ENCODE results near the gene TPCN2.

TPCN2 gene

DNA sequence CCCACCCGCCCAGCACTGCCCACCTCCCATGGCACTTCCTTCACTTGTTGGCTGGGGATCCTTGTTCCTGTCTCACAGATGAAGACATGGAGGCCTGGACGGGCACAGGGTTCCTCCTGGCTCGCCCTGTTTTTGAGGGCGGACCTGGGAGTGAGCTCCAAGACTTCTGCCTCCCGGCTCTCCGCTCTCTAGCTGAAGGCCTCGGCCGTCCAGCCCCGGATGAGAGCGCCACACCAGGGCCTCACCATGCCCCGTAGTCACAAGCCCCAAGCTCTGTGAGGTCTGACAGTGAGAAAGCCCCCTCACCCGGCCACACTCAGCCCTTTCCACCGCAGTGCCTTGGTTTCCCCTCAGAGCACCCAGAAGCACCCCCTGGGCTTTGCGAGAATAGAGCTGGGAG lies 9.1 kb downstream of the TPCN2 start:
- H3K36me3 Mint-ChIP-seq, result no peaks in the 10 kb centered on the region
- H3K4me3 Mint-ChIP-seq, result no peak overlapping the region
- peaks cover 3% of the 10 kb centered on the region for H3K4me1 Mint-ChIP-seq
- no peaks in the 10 kb centered on the region for H3K9me3 Mint-ChIP-seq
- H3K27me3 Mint-ChIP-seq, result no peaks in the 10 kb centered on the region
- H3K27ac Mint-ChIP-seq, result no peak overlapping the region

DNA sequence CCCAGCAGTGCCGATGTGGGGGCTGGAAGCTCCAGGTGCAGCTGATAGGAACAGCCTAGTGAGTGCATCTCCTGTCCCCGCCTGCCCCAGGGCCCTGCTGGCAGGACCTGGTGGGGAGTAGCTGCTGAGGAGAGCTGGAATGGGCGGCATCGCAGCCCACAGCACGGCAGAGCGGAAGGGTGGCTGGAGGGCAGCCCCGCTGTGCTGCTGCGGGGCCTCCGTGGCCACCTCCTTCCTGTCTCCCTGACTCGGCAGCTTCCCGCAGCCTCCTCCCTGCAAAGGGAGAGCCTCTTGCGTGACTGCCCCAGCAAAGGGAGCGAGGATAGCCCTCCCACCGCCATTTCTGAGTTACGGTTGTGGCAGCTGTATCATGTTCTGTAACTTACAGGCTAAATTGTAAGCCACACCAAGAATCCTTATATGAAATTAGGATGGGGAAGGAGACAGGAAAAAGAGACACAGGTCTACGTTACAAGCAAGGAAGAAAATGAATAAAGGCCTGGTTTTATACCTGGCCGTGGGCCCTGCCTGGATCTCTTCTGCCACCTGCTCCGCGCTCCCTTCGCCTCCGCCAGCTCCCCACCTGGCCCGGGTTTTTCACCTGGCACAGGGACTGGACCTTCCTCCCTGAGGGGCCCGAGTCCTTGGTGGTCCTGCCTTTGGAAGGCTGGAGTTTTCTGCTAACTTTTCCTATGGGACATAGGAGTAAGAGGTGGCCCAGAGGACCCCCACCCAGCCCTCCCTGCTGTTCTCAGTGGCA lies 10.0 kb downstream of the TPCN2 start:
- H3K4me3 Mint-ChIP-seq, result no peak overlapping the region
- H3K27ac Mint-ChIP-seq, result no peak overlapping the region
- H3K9me3 Mint-ChIP-seq, result no peaks in the 10 kb centered on the region
- no peaks in the 10 kb centered on the region for H3K36me3 Mint-ChIP-seq
- H3K4me1 Mint-ChIP-seq, result peaks cover 3% of the 10 kb centered on the region
- no peaks in the 10 kb centered on the region for H3K27me3 Mint-ChIP-seq

DNA sequence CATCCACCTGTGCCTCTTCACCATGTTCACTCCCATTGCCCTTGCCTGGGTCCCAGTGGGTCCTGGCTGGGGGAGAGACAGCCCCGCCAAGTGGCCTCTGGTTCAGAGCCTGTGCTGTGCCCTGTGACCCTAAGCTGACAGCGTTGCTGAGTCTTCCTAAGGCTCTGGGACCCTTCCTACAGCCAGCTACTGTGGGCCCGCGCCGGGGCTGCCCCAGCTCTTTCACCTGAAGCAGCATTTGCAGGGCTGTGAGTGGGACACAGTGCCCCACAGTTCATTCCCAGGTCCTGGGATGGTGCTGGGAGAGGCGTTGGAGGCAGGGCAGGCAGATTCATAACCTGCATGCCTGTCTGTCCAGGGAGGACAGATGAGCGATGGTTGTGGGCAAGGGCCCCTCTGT lies 10.7 kb downstream of the TPCN2 start:
- H3K27ac Mint-ChIP-seq, result no peak overlapping the region
- no peaks in the 10 kb centered on the region for H3K36me3 Mint-ChIP-seq
- H3K4me3 Mint-ChIP-seq, result no peak overlapping the region
- peaks cover 3% of the 10 kb centered on the region for H3K4me1 Mint-ChIP-seq
- H3K9me3 Mint-ChIP-seq, result no peaks in the 10 kb centered on the region
- no peaks in the 10 kb centered on the region for H3K27me3 Mint-ChIP-seq

DNA sequence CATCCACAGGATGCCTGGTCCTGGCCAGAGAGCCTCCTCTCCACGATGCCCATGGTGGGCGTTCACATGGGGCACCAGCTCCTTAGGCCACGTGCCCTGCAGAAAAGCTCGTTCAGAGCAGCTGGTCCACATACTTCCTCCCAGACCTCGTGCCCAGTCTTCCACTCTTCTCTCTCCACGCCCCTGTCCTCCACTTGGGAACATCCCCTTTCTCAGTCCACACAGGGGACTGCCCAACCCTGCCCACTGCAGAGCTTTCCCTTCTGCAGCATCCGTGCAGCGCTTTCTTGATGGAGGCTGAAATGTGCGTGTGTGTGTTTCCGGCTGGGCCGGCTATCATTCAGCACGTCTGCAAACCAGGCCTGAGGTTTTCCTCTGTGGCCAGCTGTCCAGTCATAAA lies 11.3 kb downstream of the TPCN2 start:
- Mint-ChIP-seq H3K4me1 (peaks cover 3% of the 10 kb centered on the region), H3K27me3 (no peaks in the 10 kb centered on the region), H3K9me3 (no peaks in the 10 kb centered on the region), H3K36me3 (no peaks in the 10 kb centered on the region), H3K27ac (no peak overlapping the region), H3K4me3 (no peak overlapping the region)

DNA sequence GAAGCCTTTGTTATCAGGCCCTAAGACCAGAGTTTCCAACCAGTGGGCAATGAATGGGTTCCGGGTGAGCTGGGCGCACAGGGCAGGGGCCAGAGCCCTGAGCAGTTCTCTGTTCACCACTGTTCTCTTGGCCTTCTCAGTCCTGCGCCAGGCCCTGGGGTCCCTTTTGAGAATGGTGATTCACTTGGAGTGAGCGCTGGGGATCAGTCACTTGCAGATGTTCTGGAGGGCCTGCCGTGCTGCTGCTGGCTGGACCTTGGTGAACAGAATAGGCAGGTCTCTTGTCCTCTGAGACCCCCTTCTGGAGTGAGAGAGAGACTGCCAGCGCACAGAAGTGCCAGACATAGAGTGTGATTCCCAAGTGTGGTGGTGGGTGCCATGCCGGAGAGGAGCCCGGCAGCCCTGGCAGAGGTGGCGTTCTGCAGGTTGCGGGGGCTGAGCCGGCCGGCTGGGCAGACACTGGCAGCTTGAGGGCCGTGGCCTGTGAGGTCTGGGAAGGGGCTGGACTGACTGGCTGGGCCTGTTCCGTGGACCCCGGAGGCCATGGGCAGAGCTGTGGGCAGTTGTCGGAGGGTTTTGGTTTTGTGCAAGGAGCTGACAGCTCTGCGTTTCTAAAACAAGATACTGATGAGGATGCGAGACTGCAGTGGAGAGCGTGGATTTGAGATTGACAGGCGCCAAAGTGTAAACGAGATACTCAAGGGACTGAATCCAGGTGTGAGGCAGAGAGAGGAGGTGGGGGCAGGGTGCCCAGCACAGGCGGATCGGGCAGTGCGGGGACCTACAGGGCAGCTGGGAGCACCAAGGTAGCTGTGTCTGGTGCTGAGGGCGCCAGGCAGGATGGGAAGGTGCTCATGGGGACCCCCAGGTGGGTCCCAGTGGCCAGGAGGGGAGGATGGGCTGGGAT lies 12.3 kb downstream of the TPCN2 start:
- H3K9me3 Mint-ChIP-seq, result no peaks in the 10 kb centered on the region
- H3K4me3 Mint-ChIP-seq, result no peak overlapping the region
- no peaks in the 10 kb centered on the region for H3K4me1 Mint-ChIP-seq
- no peak overlapping the region for H3K27ac Mint-ChIP-seq
- H3K36me3 Mint-ChIP-seq, result no peaks in the 10 kb centered on the region
- no peaks in the 10 kb centered on the region for H3K27me3 Mint-ChIP-seq

DNA sequence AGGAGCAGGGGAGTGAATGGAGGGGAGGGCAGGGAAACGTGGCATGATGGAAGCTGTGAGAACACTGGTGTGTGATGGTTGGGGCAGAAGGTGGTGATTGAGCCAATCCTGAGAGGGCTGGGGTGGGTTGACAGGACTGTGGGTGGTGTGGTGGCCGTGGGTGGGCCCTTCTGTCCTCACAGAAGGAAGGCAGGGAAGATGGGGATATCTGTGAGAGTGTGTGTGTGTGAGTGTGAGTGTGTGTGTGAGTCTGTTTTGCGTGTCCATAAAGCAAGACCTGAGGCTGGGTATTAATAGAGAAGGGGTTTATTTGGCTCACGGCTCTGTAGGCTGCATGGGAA lies 13.0 kb downstream of the TPCN2 start:
- H3K27ac Mint-ChIP-seq, result peak overlapping the region; percentile 26

DNA sequence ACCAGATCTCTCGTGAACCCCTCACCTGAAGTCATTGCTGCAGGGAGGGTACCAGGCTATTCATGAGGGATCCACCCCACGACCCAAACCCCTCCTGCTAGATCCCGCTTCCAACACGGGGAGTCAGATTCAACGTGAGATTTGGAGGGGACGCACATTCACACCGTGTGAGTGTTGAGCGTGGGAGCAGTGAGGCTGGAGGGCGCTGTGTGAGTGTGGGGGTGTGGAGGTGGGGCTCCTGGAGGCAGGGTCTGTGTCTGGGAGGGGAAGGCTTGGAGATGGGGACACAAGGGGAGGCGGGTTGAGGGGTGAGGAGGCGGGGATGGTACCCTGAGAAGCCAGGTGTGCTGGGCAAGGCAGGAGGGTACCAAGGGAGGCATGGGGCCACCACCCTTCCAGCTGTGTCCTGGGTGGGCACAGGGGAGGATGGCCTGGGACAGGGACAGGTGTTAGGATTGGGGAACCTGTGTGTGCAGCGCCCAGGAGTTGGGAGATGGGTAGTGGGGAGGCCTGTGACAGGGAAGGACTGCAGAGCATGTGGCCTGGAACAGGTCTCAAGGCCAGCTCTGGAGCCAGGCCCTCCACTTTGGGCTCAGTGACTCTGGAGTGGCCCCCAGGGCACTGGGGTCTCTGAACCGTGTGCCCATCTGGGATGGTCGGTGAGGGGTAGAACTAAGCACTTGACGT lies 13.6 kb downstream of the TPCN2 start:
- H3K27me3 Mint-ChIP-seq, result no peaks in the 10 kb centered on the region
- H3K4me1 Mint-ChIP-seq, result no peaks in the 10 kb centered on the region
- H3K36me3 Mint-ChIP-seq, result no peaks in the 10 kb centered on the region
- H3K4me3 Mint-ChIP-seq, result no peak overlapping the region
- H3K27ac Mint-ChIP-seq, result no peak overlapping the region
- H3K9me3 Mint-ChIP-seq, result no peaks in the 10 kb centered on the region

More for the DNA sequence above, 13.0 kb downstream of the TPCN2 start:
- Mint-ChIP-seq H3K4me3 (no peak overlapping the region), H3K36me3 (no peaks in the 10 kb centered on the region), H3K9me3 (no peaks in the 10 kb centered on the region), H3K27me3 (no peaks in the 10 kb centered on the region), H3K4me1 (no peaks in the 10 kb centered on the region)

DNA sequence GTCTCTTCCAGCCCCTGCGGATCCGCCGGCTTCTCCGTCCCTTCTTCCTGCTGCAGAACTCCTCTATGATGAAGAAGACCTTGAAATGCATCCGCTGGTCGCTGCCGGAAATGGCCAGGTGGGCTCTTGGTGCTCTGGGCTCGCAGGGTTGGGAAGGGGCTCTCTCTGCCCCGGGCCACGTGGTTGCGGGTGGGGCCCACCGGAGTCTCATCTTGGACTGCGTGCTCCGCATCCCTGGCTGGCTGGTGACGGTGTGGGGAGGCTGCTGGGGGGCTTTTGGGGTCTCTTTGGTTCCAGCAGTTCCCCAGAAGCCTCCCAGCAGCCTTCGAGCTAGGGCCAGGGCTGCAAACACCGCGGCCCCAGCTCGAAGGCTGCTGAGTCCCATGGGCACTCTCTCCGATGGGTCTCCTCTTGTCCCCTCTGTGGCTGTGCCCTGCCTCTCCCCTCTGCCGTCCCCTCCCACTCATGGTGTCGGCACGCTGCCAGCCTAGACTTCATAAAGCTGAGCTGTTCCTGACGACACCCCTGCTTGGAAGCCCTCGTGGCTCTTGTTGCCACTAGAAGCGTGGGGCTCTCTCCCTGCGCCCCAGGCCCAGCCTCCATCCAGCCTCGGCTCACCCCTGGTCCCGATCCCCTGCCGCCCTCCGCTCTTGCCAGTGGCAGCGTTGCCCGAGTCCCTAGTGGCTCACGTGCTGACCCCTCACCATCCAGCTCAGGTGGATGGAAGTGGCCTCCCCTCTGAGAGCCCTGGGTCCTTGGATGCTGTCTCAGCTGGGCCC lies 14.3 kb downstream of the TPCN2 start:
- H3K27ac Mint-ChIP-seq, result no peak overlapping the region
- H3K9me3 Mint-ChIP-seq, result no peaks in the 10 kb centered on the region
- H3K4me3 Mint-ChIP-seq, result no peak overlapping the region
- H3K36me3 Mint-ChIP-seq, result no peaks in the 10 kb centered on the region
- no peaks in the 10 kb centered on the region for H3K4me1 Mint-ChIP-seq
- no peaks in the 10 kb centered on the region for H3K27me3 Mint-ChIP-seq

DNA sequence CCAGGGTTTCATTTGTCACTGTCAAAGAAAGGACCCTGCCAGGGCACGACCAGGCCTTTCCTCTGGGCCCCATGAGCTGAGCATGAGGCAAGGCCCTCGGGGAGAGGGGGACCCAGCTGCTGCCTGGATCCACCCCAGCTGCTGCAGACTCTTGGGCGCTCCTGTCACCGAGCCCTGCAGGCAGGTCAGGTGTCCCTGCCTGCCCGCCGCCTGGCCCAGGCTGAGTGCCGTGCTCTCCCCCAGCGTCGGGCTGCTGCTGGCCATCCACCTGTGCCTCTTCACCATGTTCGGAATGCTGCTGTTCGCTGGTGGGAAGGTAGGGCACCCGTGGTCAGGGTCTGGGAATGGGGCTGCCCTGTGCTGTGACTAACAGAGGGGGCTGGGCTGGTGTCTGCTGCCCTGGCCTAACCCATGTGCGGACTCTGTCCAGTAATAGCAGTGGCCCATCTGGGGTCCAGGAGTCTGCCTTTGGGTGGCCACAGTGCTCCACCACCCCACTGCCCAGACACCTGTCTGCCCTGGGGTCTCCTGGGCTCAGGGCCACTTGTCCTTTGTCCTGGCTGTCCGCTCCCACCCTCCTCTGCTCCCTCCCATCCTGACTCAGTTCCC lies 15.0 kb downstream of the TPCN2 start:
- H3K36me3 Mint-ChIP-seq, result no peaks in the 10 kb centered on the region
- H3K27me3 Mint-ChIP-seq, result no peaks in the 10 kb centered on the region
- no peaks in the 10 kb centered on the region for H3K4me1 Mint-ChIP-seq
- no peaks in the 10 kb centered on the region for H3K9me3 Mint-ChIP-seq
- no peak overlapping the region for H3K4me3 Mint-ChIP-seq
- no peak overlapping the region for H3K27ac Mint-ChIP-seq

DNA sequence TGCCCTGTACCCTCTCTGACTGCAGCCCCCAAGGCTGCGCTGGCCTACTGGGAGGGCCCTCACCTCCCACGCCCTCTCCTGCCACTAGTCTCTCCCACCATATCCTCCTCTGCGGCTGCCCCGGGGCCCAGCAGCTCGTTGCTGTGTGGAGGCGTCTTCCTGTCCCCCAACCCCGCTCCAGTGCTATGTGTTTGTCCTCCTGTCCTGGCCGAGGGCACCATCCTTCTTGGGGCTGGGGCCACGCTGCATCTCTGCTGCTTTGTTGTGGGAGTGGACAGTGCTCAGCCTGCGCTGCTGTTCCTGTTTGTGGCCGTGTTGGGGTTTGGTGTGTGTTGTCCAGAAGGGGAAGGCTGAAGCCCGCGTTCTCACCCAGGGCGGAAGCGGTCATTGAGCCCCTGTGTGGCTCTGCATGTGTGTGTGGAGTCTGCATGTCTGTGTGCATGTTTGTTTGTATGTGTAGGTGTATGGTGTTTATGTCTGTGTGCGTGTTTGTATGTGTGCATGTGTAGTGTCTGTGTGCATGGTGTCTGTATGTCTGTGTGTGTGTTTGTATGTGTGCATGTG lies 15.7 kb downstream of the TPCN2 start:
- Mint-ChIP-seq H3K9me3 (no peaks in the 10 kb centered on the region), H3K27me3 (no peaks in the 10 kb centered on the region), H3K4me3 (no peak overlapping the region), H3K36me3 (no peaks in the 10 kb centered on the region), H3K4me1 (no peaks in the 10 kb centered on the region), H3K27ac (no peak overlapping the region)

DNA sequence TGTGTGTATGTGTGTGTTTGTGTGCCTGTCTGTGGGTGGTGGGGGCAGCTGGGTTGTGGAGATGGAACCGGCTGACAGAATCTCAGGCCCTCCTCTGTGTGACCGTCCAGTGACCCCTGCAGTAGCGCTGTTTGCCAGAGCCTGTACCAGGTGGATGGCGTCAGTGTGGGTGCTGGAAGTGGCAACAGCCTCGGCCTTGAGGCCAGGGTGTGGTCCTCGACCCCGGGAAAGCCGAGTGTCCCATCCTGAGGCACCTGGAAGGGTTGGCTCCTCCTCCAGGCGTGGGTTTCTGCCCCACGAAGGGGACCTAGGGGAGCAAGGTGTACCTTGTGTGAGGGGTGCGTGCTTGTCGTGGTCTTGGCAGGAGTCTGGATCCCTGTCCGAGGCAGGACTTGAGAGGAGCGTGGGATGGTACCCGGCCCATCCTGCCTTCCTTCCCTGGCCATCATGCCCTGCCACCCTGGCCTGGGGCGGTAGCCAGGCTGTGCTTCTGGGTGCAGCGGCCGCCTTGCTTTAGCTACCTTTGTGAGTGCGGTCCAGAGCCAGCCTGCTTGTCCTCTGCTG lies 16.5 kb downstream of the TPCN2 start:
- Mint-ChIP-seq H3K4me3 (no peak overlapping the region), H3K36me3 (no peaks in the 10 kb centered on the region), H3K27me3 (no peaks in the 10 kb centered on the region), H3K27ac (no peak overlapping the region), H3K9me3 (no peaks in the 10 kb centered on the region), H3K4me1 (no peaks in the 10 kb centered on the region)

DNA sequence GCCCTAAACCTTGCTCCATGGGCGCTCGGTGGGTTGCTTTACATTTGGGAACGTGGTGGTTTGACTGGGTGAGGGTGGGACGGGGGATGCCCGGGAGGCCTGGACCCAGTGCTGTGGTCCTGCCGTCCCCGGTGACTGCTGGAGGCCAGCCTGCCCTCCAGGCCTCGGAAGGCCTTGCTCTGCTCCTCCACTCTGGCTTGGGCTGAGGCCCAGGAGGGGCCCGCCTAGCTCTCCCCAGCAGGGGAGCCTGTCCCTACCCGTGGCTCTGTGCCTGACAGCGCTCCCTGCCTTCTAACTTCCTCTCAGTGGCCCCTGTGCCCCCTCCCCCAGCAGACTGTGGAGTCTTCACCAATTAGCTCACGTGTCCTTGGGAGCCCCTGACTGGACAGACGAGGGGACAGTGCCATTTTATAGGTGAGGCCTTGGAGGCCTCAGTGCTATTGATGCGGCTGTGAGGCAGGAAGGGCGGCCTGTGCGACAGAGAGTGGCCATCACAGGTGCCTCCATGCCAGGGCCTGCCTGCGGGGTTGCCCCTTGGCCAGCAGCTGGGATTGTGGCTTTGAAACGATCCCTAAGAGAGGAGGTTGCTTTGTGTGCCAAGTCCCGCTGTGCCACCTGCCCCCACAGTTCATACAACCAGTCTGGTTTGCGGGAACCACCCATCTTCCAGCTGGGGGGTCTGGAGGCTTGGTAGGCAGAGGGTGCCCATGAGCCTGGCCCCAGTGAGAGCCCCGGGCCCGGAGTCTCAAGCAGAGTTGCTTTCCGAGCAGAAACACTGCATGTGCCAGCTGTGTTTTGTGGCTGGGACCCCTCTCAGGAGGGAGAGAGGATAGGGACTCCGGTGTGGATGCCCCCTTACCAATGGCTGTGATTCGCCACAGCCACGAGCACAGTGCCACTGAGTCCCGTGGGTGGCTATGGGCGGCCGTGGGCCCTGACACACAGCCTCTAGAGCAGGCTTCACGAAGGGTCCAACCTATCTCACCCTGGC lies 17.7 kb downstream of the TPCN2 start:
- peaks cover 3% of the 10 kb centered on the region for H3K36me3 Mint-ChIP-seq
- H3K4me1 Mint-ChIP-seq, result no peaks in the 10 kb centered on the region
- H3K4me3 Mint-ChIP-seq, result no peak overlapping the region
- no peak overlapping the region for H3K27ac Mint-ChIP-seq
- no peaks in the 10 kb centered on the region for H3K9me3 Mint-ChIP-seq
- no peaks in the 10 kb centered on the region for H3K27me3 Mint-ChIP-seq

DNA sequence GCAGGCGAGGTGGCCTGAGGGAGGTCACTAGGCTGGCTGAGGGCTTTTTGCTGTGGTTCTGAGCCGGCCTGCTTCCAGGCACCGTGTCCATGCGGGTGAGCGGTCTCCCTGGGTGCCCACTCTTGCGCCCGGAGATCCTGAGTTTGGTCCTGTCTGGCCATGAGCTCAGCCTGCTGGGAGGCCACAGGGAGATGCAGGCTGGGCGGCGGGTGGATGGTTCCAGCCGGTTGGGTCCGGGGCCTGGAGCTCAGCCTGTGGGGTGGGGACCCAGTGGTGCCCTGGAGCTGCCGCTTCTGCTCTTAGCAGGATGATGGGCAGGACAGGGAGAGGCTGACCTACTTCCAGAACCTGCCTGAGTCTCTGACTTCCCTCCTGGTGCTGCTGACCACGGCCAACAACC lies 18.5 kb downstream of the TPCN2 start:
- H3K4me1 Mint-ChIP-seq, result no peaks in the 10 kb centered on the region
- no peak overlapping the region for H3K27ac Mint-ChIP-seq
- no peak overlapping the region for H3K4me3 Mint-ChIP-seq
- H3K9me3 Mint-ChIP-seq, result no peaks in the 10 kb centered on the region
- H3K27me3 Mint-ChIP-seq, result no peaks in the 10 kb centered on the region
- H3K36me3 Mint-ChIP-seq, result peaks cover 3% of the 10 kb centered on the region

Measured in activated naive CD4-positive, alpha-beta T cell treated with anti-CD3 and anti-CD28 coated beads, Interleukin-2, amount 50 U/mL, for 24 hours (primary cell).